Activated T-cell treated with anti-CD3 and anti-CD28 coated beads, Interleukin-2, amount 50 U/mL, for 4 hours (primary cell): ENCODE measurements around the gene KDF1. TPM values are rescaled to one million over a fixed set of nuclear protein-coding genes. Genes with fewer than 3 reads are reported as not detected.

Experiments
- ATAC-seq, 2 donors: fragments of 200-7000 bp; cut with Tn5 transposase; one replicate each; pipeline ENCODE4 v1.10.0; 2021
- DNase-seq: peaks from one replicate; pipeline ENCODE4 v3.0.0-alpha.2; 2020
- H3K27me3 Mint-ChIP-seq: one replicate; pipeline ENCODE4 v1.8.0; 2021; ENCODE audit warnings: low read depth, mixed read lengths
- H3K36me3 Mint-ChIP-seq: one replicate; pipeline ENCODE4 v1.8.0; 2022; ENCODE audit warnings: mixed read lengths; ENCODE audit not compliant: insufficient read depth
- H3K4me1 Mint-ChIP-seq: one replicate; pipeline ENCODE4 v1.8.0; 2021; ENCODE audit warnings: low read depth, mixed read lengths
- H3K4me3 Mint-ChIP-seq: one replicate; pipeline ENCODE4 v1.8.0; 2021; ENCODE audit warnings: mild to moderate bottlenecking, moderate library complexity, mixed read lengths
- H3K9me3 Mint-ChIP-seq: one replicate; pipeline ENCODE4 v1.8.0; 2021; ENCODE audit warnings: mixed read lengths
- total RNA-seq, 3 donors: library from RNA; stranded (reverse); gene quantifications; one replicate each; pipeline ENCODE4 v1.2.1, GENCODE V29; 2021

Gene KDF1
- total RNA-seq, 3 donors from 2014 or later: not detected

GRCh38 chr1:26907071-26907917 is 53.0 kb downstream of the KDF1 start:
- Mint-ChIP-seq H3K27me3 (peaks cover 2% of the 10 kb centered on the region), H3K4me3 (no peak overlapping the region), H3K9me3 (no peaks in the 10 kb centered on the region), H3K36me3 (no peaks in the 10 kb centered on the region), H3K4me1 (no peaks in the 10 kb centered on the region)
- DNase-seq (no peak), ATAC-seq (no peak)

- ATAC-seq (no peak), DNase-seq (no peak)
- H3K9me3 Mint-ChIP-seq: no peaks in the 10 kb centered on the region
- H3K36me3 Mint-ChIP-seq: peaks cover 7% of the 10 kb centered on the region
- peaks cover 21% of the 10 kb centered on the region for H3K4me1 Mint-ChIP-seq
- H3K4me3 Mint-ChIP-seq: peak overlapping the region; percentile 89
- H3K27me3 Mint-ChIP-seq: no peaks in the 10 kb centered on the region
These were observed 59.3 kb downstream of the KDF1 start for GRCh38 chr1:26900815-26901511.

- ATAC-seq (peak; percentile 95), DNase-seq (peak; percentile 87)
- peaks cover 7% of the 10 kb centered on the region for H3K36me3 Mint-ChIP-seq
- H3K4me3 Mint-ChIP-seq: peak within 1 kb of the TSS; percentile 89
- H3K4me1 Mint-ChIP-seq: peaks cover 21% of the 10 kb centered on the region
- H3K9me3 Mint-ChIP-seq: no peaks in the 10 kb centered on the region
- no peaks in the 10 kb centered on the region for H3K27me3 Mint-ChIP-seq
These were observed 60.1 kb downstream of the KDF1 start, which contains the start of gene GPATCH3 for GRCh38 chr1:26900001-26900814. Gene GPATCH3, minus strand, starts transcription at chr1:26900467. Its CDS starts 25 bp downstream, at chr1:26900442.

Other genes starting within 250 kb of the KDF1 start
- gene PIGV, start 172.5 kb downstream of the KDF1 start, total RNA-seq: 10 to 100 TPM in 2 of 3 donors, 1 to 10 TPM in 1; 8.4 to 11.2 (median 10.4) TPM
- gene ZDHHC18, start 133.8 kb downstream of the KDF1 start, total RNA-seq: 10 to 100 TPM; 66.1 to 76.8 (median 71.8) TPM
- gene SFN, start 97.3 kb downstream of the KDF1 start, total RNA-seq: under 1 TPM; 0.19 to 0.61 (median 0.24) TPM
- gene GPN2, start 70.2 kb downstream of the KDF1 start, total RNA-seq: 10 to 100 TPM; 59.9 to 62.0 (median 61.1) TPM
- 10 to 100 TPM; 20.1 to 21.8 (median 20.2) TPM for gene GPATCH3, start 60.0 kb downstream of the KDF1 start, total RNA-seq
- gene NR0B2, start 46.5 kb downstream of the KDF1 start, total RNA-seq: not detected
- 100 to 1,000 TPM; 182 to 204 (median 186) TPM for gene NUDC, start 38.7 kb downstream of the KDF1 start, total RNA-seq
- gene TRNP1, start 33.2 kb upstream of the KDF1 start, total RNA-seq: 1 to 10 TPM in 1 of 3 donors, under 1 TPM in 2; 0.61 to 1.5 (median 0.76) TPM
- gene TENT5B, start 52.4 kb upstream of the KDF1 start, total RNA-seq: under 1 TPM in 2 of 3 donors, not detected in 1; 0.14 to 0.15 TPM
- 10 to 100 TPM; 19.8 to 21.0 (median 19.8) TPM for gene SLC9A1, start 194.7 kb upstream of the KDF1 start, total RNA-seq